DOHH2 (cell line): ENCODE results near the gene LILRB1.
"Not testable (repeated sequence)": the region's sequence is repeated elsewhere in the genome, so short reads cannot be mapped to it uniquely, and the experiment has no call there.

Experiments used
- H3F3A ChIP-seq: fragments of 200-600 bp; sonication (generic), shearing (Covaris generic); 2 replicates; pipeline ENCODE4 v1.6.0; 2016; ENCODE audit warnings: antibody characterized with exemption, mild to moderate bottlenecking; ENCODE audit not compliant: control insufficient read depth, insufficient read depth
- H3K27ac ChIP-seq: fragments of 200-600 bp; sonication (generic); 2 replicates; pipeline ENCODE4 v1.5.1; 2014; ENCODE audit warnings: low read depth, mild to moderate bottlenecking, low read length, moderate library complexity
- H3K27me3 ChIP-seq: fragments of 200-600 bp; sonication (generic); 2 replicates; pipeline ENCODE4 v1.6.1; 2014; ENCODE audit warnings: mild to moderate bottlenecking, low read length, mixed read lengths; ENCODE audit not compliant: control insufficient read depth
- H3K36me3 ChIP-seq: fragments of 200-600 bp; sonication (generic); 2 replicates; pipeline ENCODE4 v1.6.1; 2014; ENCODE audit warnings: mild to moderate bottlenecking, low read length, moderate library complexity, mixed read lengths; ENCODE audit not compliant: control insufficient read depth
- H3K4me1 ChIP-seq: fragments of 200-600 bp; sonication (generic); 2 replicates; pipeline ENCODE4 v1.6.1; 2014; ENCODE audit warnings: mild to moderate bottlenecking, low read length, mixed read lengths; ENCODE audit not compliant: control insufficient read depth
- H3K4me2 ChIP-seq: fragments of 200-600 bp; sonication (generic); 2 replicates; pipeline ENCODE4 v1.6.0; 2014; ENCODE audit warnings: mild to moderate bottlenecking, low read length, moderate library complexity
- H3K4me3 ChIP-seq: fragments of 200-600 bp; sonication (generic); 2 replicates; pipeline ENCODE4 v1.5.1; 2014; ENCODE audit warnings: mild to moderate bottlenecking, low read length, mixed read lengths
- H3K79me2 ChIP-seq: fragments of 200-600 bp; sonication (generic); 2 replicates; pipeline ENCODE4 v1.6.1; 2014; ENCODE audit warnings: mild to moderate bottlenecking, low read length, mixed read lengths; ENCODE audit not compliant: control insufficient read depth
- H3K9me2 ChIP-seq: fragments of 200-600 bp; sonication (generic); replicated peaks from 2 replicates; pipeline ENCODE4 v1.6.1; 2014; ENCODE audit warnings: mild to moderate bottlenecking, low read length, mixed read lengths; ENCODE audit not compliant: control insufficient read depth
- H3K9me3 ChIP-seq: fragments of 200-600 bp; sonication (generic); 2 replicates; pipeline ENCODE4 v1.6.1; 2014; ENCODE audit warnings: antibody characterized with exemption, low read length, mixed read lengths; ENCODE audit not compliant: control insufficient read depth, insufficient read depth
- H4K20me1 ChIP-seq: fragments of 200-600 bp; sonication (generic); 2 replicates; pipeline ENCODE4 v1.6.0; 2014; ENCODE audit warnings: low read depth, mild to moderate bottlenecking, antibody characterized with exemption, low read length, moderate library complexity; ENCODE audit not compliant: control insufficient read depth, insufficient read depth
- EZH2phosphoT487 ChIP-seq: fragments of 200-600 bp; sonication (generic); IDR thresholded peaks from 2 replicates; pipeline ENCODE4 v1.6.1; 2017; ENCODE audit warnings: borderline replicate concordance, mild to moderate bottlenecking, antibody characterized with exemption, low read length, moderate library complexity, mixed read lengths
- TF ChIP-seq, protein P1 (sequence below): fragments of 200-600 bp; sonication (generic); IDR thresholded peaks from one replicate; pipeline ENCODE4 v1.5.1; 2014; ENCODE audit warnings: antibody characterized with exemption, mild to moderate bottlenecking, low read depth, low read length; ENCODE audit not compliant: poor library complexity, severe bottlenecking

Gene LILRB1

DNA sequence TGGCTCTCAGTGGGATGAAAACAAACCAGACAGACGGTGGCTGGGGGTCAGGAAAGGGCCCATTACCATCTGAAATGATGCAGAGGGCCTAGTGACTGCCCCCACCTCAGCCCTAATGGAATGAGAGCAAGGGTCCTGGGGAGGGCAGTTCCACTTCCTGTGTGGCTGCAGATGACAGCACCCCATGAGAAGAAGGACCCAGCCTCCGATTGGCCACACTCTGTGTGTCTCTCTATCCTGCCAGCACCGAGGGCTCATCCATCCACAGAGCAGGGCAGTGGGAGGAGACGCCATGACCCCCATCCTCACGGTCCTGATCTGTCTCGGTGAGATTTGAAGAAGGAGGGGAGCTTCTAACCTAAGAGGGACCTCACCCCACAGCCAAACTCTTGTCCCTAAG lies 498 bp downstream of the LILRB1 start:
- Histone ChIP-seq H3K4me2 (peak overlapping the region; percentile 19), H3K79me2 (peaks cover 44% of the 10 kb centered on the region), H3F3A (no peaks in the 10 kb centered on the region; the same call in 1 of the 2 replicates), H3K4me1 (peaks cover 51% of the 10 kb centered on the region), H4K20me1 (peaks cover 9% of the 10 kb centered on the region; the same call in 1 of the 2 replicates), H3K9me2 (no peaks in the 10 kb centered on the region), H3K36me3 (peaks cover 67% of the 10 kb centered on the region), H3K27me3 (no peaks in the 10 kb centered on the region), H3K27ac (no peak overlapping the region), H3K9me3 (no peaks in the 10 kb centered on the region), H3K4me3 (no peak overlapping the region)
- no peak for TF ChIP-seq EZH2phosphoT487
- TF ChIP-seq, protein P1, sequence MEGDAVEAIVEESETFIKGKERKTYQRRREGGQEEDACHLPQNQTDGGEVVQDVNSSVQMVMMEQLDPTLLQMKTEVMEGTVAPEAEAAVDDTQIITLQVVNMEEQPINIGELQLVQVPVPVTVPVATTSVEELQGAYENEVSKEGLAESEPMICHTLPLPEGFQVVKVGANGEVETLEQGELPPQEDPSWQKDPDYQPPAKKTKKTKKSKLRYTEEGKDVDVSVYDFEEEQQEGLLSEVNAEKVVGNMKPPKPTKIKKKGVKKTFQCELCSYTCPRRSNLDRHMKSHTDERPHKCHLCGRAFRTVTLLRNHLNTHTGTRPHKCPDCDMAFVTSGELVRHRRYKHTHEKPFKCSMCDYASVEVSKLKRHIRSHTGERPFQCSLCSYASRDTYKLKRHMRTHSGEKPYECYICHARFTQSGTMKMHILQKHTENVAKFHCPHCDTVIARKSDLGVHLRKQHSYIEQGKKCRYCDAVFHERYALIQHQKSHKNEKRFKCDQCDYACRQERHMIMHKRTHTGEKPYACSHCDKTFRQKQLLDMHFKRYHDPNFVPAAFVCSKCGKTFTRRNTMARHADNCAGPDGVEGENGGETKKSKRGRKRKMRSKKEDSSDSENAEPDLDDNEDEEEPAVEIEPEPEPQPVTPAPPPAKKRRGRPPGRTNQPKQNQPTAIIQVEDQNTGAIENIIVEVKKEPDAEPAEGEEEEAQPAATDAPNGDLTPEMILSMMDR: no peak

DNA sequence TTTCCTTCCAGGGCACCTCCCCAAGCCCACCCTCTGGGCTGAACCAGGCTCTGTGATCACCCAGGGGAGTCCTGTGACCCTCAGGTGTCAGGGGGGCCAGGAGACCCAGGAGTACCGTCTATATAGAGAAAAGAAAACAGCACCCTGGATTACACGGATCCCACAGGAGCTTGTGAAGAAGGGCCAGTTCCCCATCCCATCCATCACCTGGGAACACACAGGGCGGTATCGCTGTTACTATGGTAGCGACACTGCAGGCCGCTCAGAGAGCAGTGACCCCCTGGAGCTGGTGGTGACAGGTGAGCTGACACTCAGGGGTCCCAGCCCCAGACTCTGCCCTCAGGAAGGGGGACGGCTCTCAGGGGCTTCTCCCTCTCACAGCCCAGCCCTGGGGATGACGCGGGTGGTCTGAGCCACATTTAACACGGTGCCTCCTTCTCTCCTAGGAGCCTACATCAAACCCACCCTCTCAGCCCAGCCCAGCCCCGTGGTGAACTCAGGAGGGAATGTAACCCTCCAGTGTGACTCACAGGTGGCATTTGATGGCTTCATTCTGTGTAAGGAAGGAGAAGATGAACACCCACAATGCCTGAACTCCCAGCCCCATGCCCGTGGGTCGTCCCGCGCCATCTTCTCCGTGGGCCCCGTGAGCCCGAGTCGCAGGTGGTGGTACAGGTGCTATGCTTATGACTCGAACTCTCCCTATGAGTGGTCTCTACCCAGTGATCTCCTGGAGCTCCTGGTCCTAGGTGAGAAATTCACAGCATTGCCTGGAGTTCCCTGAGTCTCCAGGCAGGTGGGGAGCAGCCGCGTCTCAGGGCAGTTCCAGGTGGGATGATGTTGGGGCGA lies 1.4 kb downstream of the LILRB1 start:
- not testable (repeated sequence) for H3K27me3 ChIP-seq, H3K4me2 ChIP-seq, H3F3A ChIP-seq, H3K9me3 ChIP-seq, H3K4me3 ChIP-seq, H4K20me1 ChIP-seq, H3K9me2 ChIP-seq, H3K27ac ChIP-seq
- Histone ChIP-seq H3K4me1 (peaks cover 41% of the 10 kb centered on the region), H3K79me2 (peaks cover 35% of the 10 kb centered on the region), H3K36me3 (peaks cover 59% of the 10 kb centered on the region)

DNA sequence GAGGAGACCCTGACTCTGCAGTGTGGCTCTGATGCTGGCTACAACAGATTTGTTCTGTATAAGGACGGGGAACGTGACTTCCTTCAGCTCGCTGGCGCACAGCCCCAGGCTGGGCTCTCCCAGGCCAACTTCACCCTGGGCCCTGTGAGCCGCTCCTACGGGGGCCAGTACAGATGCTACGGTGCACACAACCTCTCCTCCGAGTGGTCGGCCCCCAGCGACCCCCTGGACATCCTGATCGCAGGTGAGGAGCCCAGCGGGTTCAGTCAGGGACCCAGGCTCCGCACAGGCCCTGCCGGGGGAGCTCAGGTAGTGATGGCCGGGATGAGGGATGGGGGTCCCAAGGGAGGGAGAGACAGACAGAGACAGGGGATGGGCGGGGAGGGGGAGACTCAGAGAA lies 2.2 kb downstream of the LILRB1 start:
- not testable (repeated sequence) for H4K20me1 ChIP-seq, H3K4me2 ChIP-seq, H3F3A ChIP-seq, H3K27me3 ChIP-seq, H3K9me3 ChIP-seq, H3K4me3 ChIP-seq, H3K9me2 ChIP-seq, H3K27ac ChIP-seq
- Histone ChIP-seq H3K4me1 (peaks cover 33% of the 10 kb centered on the region), H3K36me3 (peaks cover 54% of the 10 kb centered on the region), H3K79me2 (peaks cover 27% of the 10 kb centered on the region)

DNA sequence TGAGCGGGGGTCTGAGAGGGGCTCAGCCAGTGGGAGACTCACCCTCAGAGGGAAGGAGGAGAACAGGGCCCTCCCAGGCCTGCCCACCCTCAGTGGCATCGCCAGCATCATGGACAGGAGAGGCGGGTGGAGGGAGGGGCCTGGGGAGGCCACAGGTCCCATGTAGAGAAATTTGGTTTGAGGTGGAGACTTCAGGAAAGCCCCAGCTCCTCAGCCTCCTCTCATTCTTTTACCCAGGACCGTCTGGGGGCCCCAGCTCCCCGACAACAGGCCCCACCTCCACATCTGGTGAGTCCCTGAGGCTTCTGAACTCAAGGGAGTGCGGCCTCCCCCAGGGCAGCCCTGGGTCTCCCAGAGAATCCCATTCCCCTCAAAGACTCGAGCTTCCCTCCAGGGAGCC lies 3.1 kb downstream of the LILRB1 start:
- H3K79me2 ChIP-seq: peaks cover 18% of the 10 kb centered on the region
- H4K20me1 ChIP-seq: peaks cover 9% of the 10 kb centered on the region; the same call in 1 of the 2 replicates
- peaks cover 45% of the 10 kb centered on the region for H3K36me3 ChIP-seq
- no peak overlapping the region for H3K27ac ChIP-seq
- no peak overlapping the region for H3K4me2 ChIP-seq
- no peaks in the 10 kb centered on the region for H3K9me2 ChIP-seq
- no peak overlapping the region for H3K4me3 ChIP-seq
- H3F3A ChIP-seq: peaks cover 7% of the 10 kb centered on the region
- no peaks in the 10 kb centered on the region for H3K27me3 ChIP-seq
- TF ChIP-seq, protein P1: no peak
- TF ChIP-seq EZH2phosphoT487: no peak
- peaks cover 24% of the 10 kb centered on the region for H3K4me1 ChIP-seq
- no peaks in the 10 kb centered on the region for H3K9me3 ChIP-seq

DNA sequence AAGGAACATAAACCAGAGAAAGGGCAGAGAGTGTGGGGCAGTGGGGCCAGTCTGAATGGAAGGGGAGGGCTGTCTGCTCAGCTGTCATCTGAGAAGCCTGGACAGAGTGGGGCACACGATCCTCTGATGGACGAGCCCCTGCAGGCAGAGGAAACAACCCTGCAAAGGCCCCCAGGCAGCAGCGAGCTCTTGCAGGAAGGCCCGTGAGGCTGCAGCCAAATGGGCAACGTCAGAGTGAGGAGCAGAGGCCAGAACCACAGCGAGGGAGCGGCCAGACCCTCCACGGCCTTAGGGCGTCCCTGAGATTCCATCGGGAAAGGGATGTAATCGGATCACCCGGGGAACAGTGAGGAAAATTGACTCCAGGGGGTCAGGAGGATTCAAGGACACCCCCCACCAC lies 5.8 kb downstream of the LILRB1 start:
- H3K4me3 ChIP-seq, H3K79me2 ChIP-seq, H3F3A ChIP-seq, H4K20me1 ChIP-seq, H3K4me1 ChIP-seq, H3K4me2 ChIP-seq, H3K27me3 ChIP-seq, H3K27ac ChIP-seq, H3K9me2 ChIP-seq, H3K9me3 ChIP-seq: not testable (repeated sequence)
- H3K36me3 ChIP-seq: peaks cover 21% of the 10 kb centered on the region
